ENCODE data around the gene TLE3. TPM values are rescaled to one million over a fixed set of nuclear protein-coding genes. Genes with fewer than 3 reads are reported as not detected.

TLE3 gene
- total RNA-seq, 2 experiments from 2014 or later: 159 to 167 TPM

DNA sequence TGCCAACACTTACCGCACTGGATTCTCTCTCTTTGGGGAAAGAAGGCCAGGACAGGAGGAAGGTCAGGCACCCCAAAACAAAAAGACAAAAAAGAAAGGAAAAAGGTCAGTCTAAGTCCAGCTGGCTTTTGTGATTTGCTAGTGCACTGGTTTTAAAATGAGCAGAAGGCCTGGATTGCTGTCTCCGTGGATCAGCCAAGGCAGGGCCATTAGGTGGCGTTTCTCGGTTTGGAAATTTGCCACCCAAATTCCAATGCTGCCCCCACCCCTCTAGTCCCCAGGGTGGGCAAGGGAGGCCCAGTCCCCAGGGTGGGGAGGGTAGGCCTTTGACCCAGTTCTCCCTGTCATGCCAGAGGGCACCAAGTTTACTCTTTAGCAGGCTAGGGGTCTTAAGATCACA is 33.3 kb downstream of the TLE3 start:
- no peak overlapping the region for H3K4me3 ChIP-seq (ENCODE audit: low read length)
- ATAC-seq (ENCODE audit: poor library complexity): no peak
- POLR2A ChIA-PET: no interaction called here
- H3K36me3 ChIP-seq (ENCODE audit: insufficient read depth, low read length): peaks cover 100% of the 10 kb centered on the region
- peaks cover 87% of the 10 kb centered on the region for H3K36me3 Mint-ChIP-seq (ENCODE audit: low read depth)
- no peak overlapping the region for H3K27ac Mint-ChIP-seq
- intact Hi-C loops (cut with DNase I, micrococcal nuclease): no loop called here
- H3K4me3 Mint-ChIP-seq: no peak overlapping the region
- no peaks in the 10 kb centered on the region for H3K4me1 Mint-ChIP-seq (ENCODE audit: low read depth)
- TF ChIP-seq, protein P1, sequence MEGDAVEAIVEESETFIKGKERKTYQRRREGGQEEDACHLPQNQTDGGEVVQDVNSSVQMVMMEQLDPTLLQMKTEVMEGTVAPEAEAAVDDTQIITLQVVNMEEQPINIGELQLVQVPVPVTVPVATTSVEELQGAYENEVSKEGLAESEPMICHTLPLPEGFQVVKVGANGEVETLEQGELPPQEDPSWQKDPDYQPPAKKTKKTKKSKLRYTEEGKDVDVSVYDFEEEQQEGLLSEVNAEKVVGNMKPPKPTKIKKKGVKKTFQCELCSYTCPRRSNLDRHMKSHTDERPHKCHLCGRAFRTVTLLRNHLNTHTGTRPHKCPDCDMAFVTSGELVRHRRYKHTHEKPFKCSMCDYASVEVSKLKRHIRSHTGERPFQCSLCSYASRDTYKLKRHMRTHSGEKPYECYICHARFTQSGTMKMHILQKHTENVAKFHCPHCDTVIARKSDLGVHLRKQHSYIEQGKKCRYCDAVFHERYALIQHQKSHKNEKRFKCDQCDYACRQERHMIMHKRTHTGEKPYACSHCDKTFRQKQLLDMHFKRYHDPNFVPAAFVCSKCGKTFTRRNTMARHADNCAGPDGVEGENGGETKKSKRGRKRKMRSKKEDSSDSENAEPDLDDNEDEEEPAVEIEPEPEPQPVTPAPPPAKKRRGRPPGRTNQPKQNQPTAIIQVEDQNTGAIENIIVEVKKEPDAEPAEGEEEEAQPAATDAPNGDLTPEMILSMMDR (IDR thresholded peaks at IDR 0.05): no peak
- no peaks in the 10 kb centered on the region for H3K9me3 Mint-ChIP-seq
- H3K27me3 ChIP-seq (ENCODE audit: control insufficient read depth in 1 of 2, insufficient read depth in 2 of 2, low read length in 2 of 2): no peaks in the 10 kb centered on the region
- CTCF ChIA-PET: no interaction called here
- H3K27ac ChIP-seq (ENCODE audit: low read depth in 1 of 2, low read length in 2 of 2): no peak overlapping the region
- H3K27me3 Mint-ChIP-seq: no peaks in the 10 kb centered on the region
- H3K9me3 ChIP-seq (ENCODE audit: control insufficient read depth in 1 of 2, insufficient read depth in 1 of 2, low read length in 2 of 2): no peaks in the 10 kb centered on the region
- DNase-seq: no peak
- H3K4me1 ChIP-seq (ENCODE audit: insufficient read depth, low read length): peaks cover 6% of the 10 kb centered on the region

DNA sequence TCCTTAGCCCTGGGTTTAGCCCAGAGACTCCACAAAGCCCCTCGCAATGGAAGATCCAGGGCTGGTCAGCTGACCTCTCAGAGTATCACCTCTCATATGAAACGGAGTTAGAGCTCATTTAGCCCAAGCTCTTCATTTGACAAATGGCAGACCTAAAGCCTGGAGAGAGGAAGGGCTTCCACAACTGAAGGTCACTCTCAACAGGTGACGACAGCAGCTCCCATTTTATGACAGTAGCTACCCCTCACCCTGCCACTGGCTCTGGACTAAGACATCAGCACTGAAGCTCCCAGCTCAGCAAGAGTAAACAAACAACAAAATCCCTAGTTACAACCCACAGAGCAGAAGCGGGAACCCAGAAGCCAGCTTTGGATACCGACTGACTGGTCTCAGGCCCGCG is 33.7 kb downstream of the TLE3 start:
- Mint-ChIP-seq H3K4me3 (no peak overlapping the region), H3K4me1 (ENCODE audit: low read depth) (no peaks in the 10 kb centered on the region), H3K9me3 (no peaks in the 10 kb centered on the region), H3K27ac (no peak overlapping the region), H3K27me3 (no peaks in the 10 kb centered on the region), H3K36me3 (ENCODE audit: low read depth) (peaks cover 87% of the 10 kb centered on the region)
- TF ChIP-seq, protein P1 (IDR thresholded peaks at IDR 0.05): no peak
- ATAC-seq (ENCODE audit: poor library complexity) (no peak), DNase-seq (no peak)
- Histone ChIP-seq H3K4me3 (ENCODE audit: low read length) (no peak overlapping the region), H3K27ac (ENCODE audit: low read depth in 1 of 2, low read length in 2 of 2) (no peak overlapping the region), H3K36me3 (ENCODE audit: insufficient read depth, low read length) (peaks cover 100% of the 10 kb centered on the region), H3K27me3 (ENCODE audit: control insufficient read depth in 1 of 2, insufficient read depth in 2 of 2, low read length in 2 of 2) (no peaks in the 10 kb centered on the region), H3K4me1 (ENCODE audit: insufficient read depth, low read length) (peaks cover 3% of the 10 kb centered on the region), H3K9me3 (ENCODE audit: control insufficient read depth in 1 of 2, insufficient read depth in 1 of 2, low read length in 2 of 2) (no peaks in the 10 kb centered on the region)
- POLR2A ChIA-PET: no interaction called here
- CTCF ChIA-PET: interaction anchor here (0.7 kb wide), 1 partner anchor 612 kb away, joined by 4 read pairs; no protein-coding TSS in a partner anchor
- intact Hi-C loops (cut with DNase I, micrococcal nuclease): no loop called here

DNA sequence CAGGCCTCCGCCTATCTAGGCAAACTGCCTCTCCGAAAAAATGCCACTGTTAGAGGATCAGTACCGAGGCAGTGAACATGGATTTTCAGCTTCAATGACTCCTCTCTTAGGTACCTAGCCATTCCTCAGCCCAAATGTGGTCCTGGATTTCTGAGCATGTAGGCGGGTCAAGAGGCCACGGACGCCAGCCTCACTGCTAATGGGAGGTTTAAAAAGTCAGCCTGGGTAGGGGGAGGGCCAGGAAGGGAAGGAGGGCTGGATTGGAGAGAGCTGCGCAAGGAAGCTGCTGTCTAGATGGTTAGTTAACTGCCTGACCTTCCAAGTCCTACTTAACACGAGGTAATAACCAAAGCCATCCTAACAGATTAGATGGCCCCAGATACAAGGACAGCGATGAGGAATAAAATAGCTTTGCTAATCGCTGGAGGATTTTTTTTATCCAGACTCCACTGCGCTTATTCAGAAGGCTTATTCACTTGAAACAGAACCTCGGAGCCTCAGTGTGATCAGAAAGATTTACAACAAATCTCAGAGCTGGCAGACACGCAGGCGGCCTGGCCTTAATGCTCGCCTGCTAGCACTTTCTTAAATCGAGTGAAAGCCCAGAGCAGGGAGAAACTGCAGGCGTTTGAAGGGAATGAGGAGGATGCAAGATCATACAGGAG is 34.3 kb downstream of the TLE3 start:
- ATAC-seq (ENCODE audit: poor library complexity): no peak
- CTCF ChIA-PET: interaction anchor here (0.7 kb wide), 1 partner anchor 612 kb away, joined by 4 read pairs; no protein-coding TSS in a partner anchor
- H3K27me3 Mint-ChIP-seq: no peaks in the 10 kb centered on the region
- no peak overlapping the region for H3K27ac Mint-ChIP-seq
- Histone ChIP-seq H3K36me3 (ENCODE audit: insufficient read depth, low read length) (peaks cover 100% of the 10 kb centered on the region), H3K27ac (ENCODE audit: low read depth in 1 of 2, low read length in 2 of 2) (no peak overlapping the region), H3K4me3 (ENCODE audit: low read length) (no peak overlapping the region), H3K4me1 (ENCODE audit: insufficient read depth, low read length) (peaks cover 3% of the 10 kb centered on the region), H3K27me3 (ENCODE audit: control insufficient read depth in 1 of 2, insufficient read depth in 2 of 2, low read length in 2 of 2) (no peaks in the 10 kb centered on the region), H3K9me3 (ENCODE audit: control insufficient read depth in 1 of 2, insufficient read depth in 1 of 2, low read length in 2 of 2) (no peaks in the 10 kb centered on the region)
- intact Hi-C loops (cut with DNase I, micrococcal nuclease): no loop called here
- H3K4me1 Mint-ChIP-seq (ENCODE audit: low read depth): no peaks in the 10 kb centered on the region
- H3K9me3 Mint-ChIP-seq: no peaks in the 10 kb centered on the region
- peaks cover 87% of the 10 kb centered on the region for H3K36me3 Mint-ChIP-seq (ENCODE audit: low read depth)
- H3K4me3 Mint-ChIP-seq: no peak overlapping the region
- POLR2A ChIA-PET: interaction anchor here (1.5 kb wide), 1 partner anchor 36 kb away, joined by 5 read pairs; no protein-coding TSS in a partner anchor
- TF ChIP-seq, protein P1 (IDR thresholded peaks at IDR 0.05): no peak
- DNase-seq: no peak
